Breast epithelium (tissue), 4 donors: ENCODE measurements around the gene UPP2. TPM values are rescaled to one million over a fixed set of nuclear protein-coding genes. Genes with fewer than 3 reads are reported as not detected.

Source experiments
- DNase-seq, 2 donors: peaks; one replicate each; pipeline ENCODE4 v3.0.0-alpha.2; 2019; ENCODE audit warnings: low spot score in 2 of 2
- H3K27ac ChIP-seq, 2 donors: fragments of 200-600 bp; sonication (generic) in 1 of 2; one replicate each; pipeline ENCODE4 v1.5.1; 2016 to 2019; ENCODE audit warnings: mild to moderate bottlenecking in 1 of 2
- H3K27me3 ChIP-seq, 2 donors: fragments of 200-600 bp; sonication (generic) in 1 of 2; one replicate each; pipeline versions ENCODE4 v1.5.1 to v1.6.0; 2017 to 2019; ENCODE audit warnings: control low read depth in 1 of 2, mild to moderate bottlenecking in 1 of 2
- H3K36me3 ChIP-seq: fragments of 200-600 bp; one replicate; pipeline ENCODE4 v1.5.1; 2019
- H3K4me1 ChIP-seq, 2 donors: fragments of 200-600 bp; sonication (generic); one replicate each; pipeline ENCODE4 v1.5.1; 2016 to 2019; ENCODE audit warnings: control low read depth in 1 of 2
- H3K4me3 ChIP-seq, 3 donors: fragments of 200-600 bp; sonication (generic); 1 replicate in 2 of 3; 2 replicates in 1 of 3; pipeline ENCODE4 v1.5.1; 2016 to 2019; ENCODE audit warnings: mild to moderate bottlenecking in 3 of 3, moderate library complexity in 2 of 3
- H3K9me3 ChIP-seq, 2 donors: fragments of 200-600 bp; sonication (generic) in 1 of 2; one replicate each; pipeline ENCODE4 v1.5.1; 2016 to 2019; ENCODE audit warnings: control low read depth in 1 of 2
- POLR2A ChIP-seq: fragments of 450-650 bp; IDR thresholded peaks from one replicate; pipeline ENCODE4 v1.6.1; 2016; ENCODE audit warnings: antibody characterized with exemption, mild to moderate bottlenecking, moderate library complexity
- POLR2AphosphoS5 ChIP-seq, 3 donors: sonication (generic); formaldehyde crosslinking; IDR thresholded peaks; one replicate each; pipeline ENCODE4 v1.6.1; 2017; ENCODE audit warnings: antibody characterized with exemption in 3 of 3
- intact Hi-C: fragments of 100-400 bp; cut with DNase I; formaldehyde crosslinking; loops from one replicate; pipeline ENCODE4 v1.15.1; 2023; ENCODE audit warnings: low total_unique reads
- total RNA-seq, 3 donors: library from RNA; depleted of rRNA; stranded (reverse); fragments of >200 nt; gene quantifications; one replicate each; pipeline ENCODE4 v1.1.0, GENCODE V29; 2016
- TF ChIP-seq, protein P1 (sequence below), 3 donors: fragments of 450-650 bp; IDR thresholded peaks; one replicate each; pipeline ENCODE4 v1.5.1; 2016 to 2017; ENCODE audit warnings: antibody characterized with exemption in 3 of 3, mild to moderate bottlenecking in 3 of 3, moderate library complexity in 3 of 3

Gene UPP2
- total RNA-seq, 3 donors from 2014 or later = 0.16 TPM; not detected in 2

DNA sequence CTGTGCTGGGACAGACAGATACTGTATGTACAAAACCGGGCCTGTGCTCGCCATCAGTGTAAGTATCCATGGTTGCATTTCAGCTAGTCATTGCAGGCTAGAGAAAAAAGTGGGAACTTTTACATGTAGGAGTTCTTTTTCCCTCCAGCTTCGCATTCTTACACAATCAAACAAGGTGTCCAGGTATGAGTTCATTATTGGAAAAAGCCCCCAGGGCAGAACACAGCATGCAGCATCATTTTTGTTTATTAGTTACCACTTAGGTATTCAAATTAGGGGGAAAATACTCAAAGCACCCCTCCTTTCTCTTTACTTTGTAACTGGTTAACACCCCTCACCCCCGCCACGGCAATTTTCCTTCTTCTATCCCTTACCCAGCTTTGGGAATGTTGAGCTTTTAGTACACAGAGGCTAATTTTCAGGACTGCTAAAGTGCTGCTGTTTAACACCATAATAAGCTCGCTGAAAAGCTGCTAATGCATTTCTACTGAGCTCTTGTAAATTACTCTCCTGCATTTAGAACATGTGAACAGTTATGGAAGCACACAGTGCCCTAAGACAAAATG lies 13.6 kb downstream of the UPP2 start:
- no peak for TF ChIP-seq POLR2A
- no peaks in the 10 kb centered on the region for H3K4me1 ChIP-seq
- DNase-seq = no peak
- no peak overlapping the region for H3K4me3 ChIP-seq
- no peaks in the 10 kb centered on the region for H3K9me3 ChIP-seq
- H3K27me3 ChIP-seq = no peaks in the 10 kb centered on the region
- intact Hi-C loops = no loop called here
- H3K36me3 ChIP-seq = no peaks in the 10 kb centered on the region
- no peak overlapping the region for H3K27ac ChIP-seq

DNA sequence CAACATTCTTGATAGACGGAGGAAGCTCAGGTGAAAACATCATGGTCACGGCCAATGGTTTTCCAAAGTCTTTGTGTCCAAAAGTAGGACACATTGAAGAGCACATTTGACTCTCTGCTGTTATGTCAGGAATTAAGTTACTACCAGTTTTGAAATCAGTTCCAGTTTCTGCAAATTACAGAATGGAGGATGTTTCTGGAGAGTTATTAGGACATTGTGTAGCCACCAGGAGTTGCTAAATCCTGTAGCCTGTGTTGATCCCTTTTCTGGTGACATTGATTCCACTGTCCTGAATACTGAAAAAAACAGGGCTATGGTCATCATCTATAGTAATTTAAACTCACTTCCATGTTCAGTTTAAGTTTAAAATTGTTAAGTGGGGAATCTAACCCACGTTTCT lies 15.3 kb downstream of the UPP2 start:
- H3K27me3 ChIP-seq = no peaks in the 10 kb centered on the region
- no peaks in the 10 kb centered on the region for H3K4me1 ChIP-seq
- no peak overlapping the region for H3K4me3 ChIP-seq
- no peak for DNase-seq
- H3K9me3 ChIP-seq = no peaks in the 10 kb centered on the region
- TF ChIP-seq POLR2A (no peak), POLR2AphosphoS5 (IDR thresholded peaks at IDR 0.05) (no peak)
- TF ChIP-seq, protein P1, sequence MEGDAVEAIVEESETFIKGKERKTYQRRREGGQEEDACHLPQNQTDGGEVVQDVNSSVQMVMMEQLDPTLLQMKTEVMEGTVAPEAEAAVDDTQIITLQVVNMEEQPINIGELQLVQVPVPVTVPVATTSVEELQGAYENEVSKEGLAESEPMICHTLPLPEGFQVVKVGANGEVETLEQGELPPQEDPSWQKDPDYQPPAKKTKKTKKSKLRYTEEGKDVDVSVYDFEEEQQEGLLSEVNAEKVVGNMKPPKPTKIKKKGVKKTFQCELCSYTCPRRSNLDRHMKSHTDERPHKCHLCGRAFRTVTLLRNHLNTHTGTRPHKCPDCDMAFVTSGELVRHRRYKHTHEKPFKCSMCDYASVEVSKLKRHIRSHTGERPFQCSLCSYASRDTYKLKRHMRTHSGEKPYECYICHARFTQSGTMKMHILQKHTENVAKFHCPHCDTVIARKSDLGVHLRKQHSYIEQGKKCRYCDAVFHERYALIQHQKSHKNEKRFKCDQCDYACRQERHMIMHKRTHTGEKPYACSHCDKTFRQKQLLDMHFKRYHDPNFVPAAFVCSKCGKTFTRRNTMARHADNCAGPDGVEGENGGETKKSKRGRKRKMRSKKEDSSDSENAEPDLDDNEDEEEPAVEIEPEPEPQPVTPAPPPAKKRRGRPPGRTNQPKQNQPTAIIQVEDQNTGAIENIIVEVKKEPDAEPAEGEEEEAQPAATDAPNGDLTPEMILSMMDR (IDR thresholded peaks at IDR 0.05) = no peak
- intact Hi-C loops = no loop called here
- H3K36me3 ChIP-seq = no peaks in the 10 kb centered on the region
- no peak overlapping the region for H3K27ac ChIP-seq

DNA sequence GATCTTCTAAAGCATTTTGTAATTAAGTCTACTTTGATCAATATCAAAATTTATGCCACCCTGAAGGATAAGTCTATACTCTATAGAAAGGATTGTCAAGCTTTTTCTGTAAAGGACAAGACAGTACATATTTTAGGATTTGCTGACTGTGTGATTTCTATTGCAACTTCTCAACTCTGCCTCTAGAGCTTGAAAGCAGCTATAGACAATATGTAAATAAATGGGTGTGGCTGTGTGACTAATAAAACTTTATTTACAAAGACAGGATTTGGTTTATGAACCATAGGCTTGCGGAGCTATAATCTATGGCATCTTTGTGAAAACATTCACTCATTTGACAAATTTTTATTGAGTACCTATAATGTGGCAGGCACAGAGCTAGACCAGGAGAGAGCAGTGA lies 18.4 kb downstream of the UPP2 start:
- no peak for TF ChIP-seq POLR2A
- no peak for TF ChIP-seq POLR2AphosphoS5 (IDR thresholded peaks at IDR 0.05)
- TF ChIP-seq, protein P1 (IDR thresholded peaks at IDR 0.05) = no peak
- H3K27me3 ChIP-seq = no peaks in the 10 kb centered on the region
- H3K4me1 ChIP-seq = no peaks in the 10 kb centered on the region
- no peaks in the 10 kb centered on the region for H3K9me3 ChIP-seq
- intact Hi-C loops = no loop called here
- no peaks in the 10 kb centered on the region for H3K36me3 ChIP-seq
- no peak overlapping the region for H3K4me3 ChIP-seq
- DNase-seq = no peak
- H3K27ac ChIP-seq = no peak overlapping the region

DNA sequence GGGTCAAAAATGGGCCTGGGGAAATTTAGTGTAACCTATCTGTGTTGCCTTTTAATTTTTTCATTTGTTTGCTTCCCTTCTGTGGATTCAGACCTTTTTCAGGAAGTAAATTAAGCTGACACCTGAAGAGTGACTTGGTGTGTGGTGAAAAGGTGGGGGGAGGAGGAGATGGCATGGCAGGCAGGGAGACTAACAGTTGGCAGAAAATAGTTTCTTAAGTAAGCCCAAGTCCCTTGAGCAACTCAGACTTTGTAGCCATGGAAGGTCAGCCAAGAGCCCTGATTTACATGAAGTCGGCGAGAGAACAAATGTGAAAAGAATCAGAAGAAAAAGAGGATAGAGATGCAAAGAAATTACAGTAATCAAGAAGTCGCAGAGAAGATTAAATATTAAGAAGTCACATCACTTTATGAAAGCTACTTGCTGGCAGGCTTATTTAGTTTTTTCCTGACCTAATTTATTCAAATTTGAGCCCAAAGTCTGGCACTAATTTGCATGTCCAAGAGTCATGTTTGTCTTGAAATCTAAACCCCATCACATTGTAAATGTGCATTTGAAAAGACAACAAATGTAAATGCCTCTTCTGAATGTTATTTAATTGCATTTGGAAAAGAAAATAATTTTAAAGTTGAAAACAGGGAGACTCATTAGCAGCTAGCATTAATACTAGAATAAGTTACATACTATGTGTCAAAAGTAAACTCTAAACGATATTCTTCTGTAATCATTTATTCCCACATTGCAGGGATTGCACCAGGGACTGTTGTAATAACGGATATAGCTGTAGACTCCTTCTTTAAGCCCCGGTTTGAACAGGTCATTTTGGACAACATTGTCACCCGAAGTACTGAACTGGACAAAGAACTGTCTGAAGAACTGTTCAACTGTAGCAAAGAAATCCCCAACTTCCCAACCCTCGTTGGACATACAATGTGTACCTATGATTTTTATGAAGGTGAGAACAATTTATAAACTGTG lies 19.3 kb downstream of the UPP2 start:
- intact Hi-C loops = no loop called here
- no peaks in the 10 kb centered on the region for H3K9me3 ChIP-seq

DNA sequence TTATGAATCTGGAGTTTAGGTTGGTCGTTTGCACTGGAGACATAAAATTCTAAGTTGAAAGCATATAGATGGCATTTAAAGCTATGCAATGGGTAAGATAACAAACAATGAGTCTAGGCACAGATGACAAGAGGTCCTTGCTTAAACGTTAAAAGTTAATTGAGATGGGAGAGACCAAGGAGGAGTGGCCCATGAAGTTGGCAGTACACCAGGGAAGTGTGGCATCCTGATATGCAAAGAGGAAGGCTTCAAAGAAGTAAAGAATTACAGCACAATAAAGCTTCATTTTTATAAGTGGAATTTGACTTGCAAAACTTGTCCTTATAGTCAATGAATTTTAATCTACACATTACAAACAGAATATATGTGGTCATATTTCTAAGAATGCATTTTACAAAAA lies 23.2 kb downstream of the UPP2 start:
- no peak overlapping the region for H3K4me3 ChIP-seq
- intact Hi-C loops = no loop called here
- no peaks in the 10 kb centered on the region for H3K4me1 ChIP-seq
- H3K27me3 ChIP-seq = no peaks in the 10 kb centered on the region
- TF ChIP-seq, protein P1 (IDR thresholded peaks at IDR 0.05) = no peak
- TF ChIP-seq POLR2A = no peak
- no peak for TF ChIP-seq POLR2AphosphoS5 (IDR thresholded peaks at IDR 0.05)
- H3K36me3 ChIP-seq = no peaks in the 10 kb centered on the region
- no peak overlapping the region for H3K27ac ChIP-seq
- H3K9me3 ChIP-seq = no peaks in the 10 kb centered on the region
- DNase-seq = no peak

More for the DNA sequence above, 19.3 kb downstream of the UPP2 start:
- H3K36me3 ChIP-seq = no peaks in the 10 kb centered on the region
- H3K4me3 ChIP-seq = no peak overlapping the region
- H3K27me3 ChIP-seq = no peaks in the 10 kb centered on the region
- no peak overlapping the region for H3K27ac ChIP-seq
- H3K4me1 ChIP-seq = no peaks in the 10 kb centered on the region
- no peak for TF ChIP-seq POLR2A
- TF ChIP-seq, protein P1 (IDR thresholded peaks at IDR 0.05) = no peak
- TF ChIP-seq POLR2AphosphoS5 (IDR thresholded peaks at IDR 0.05) = no peak
- DNase-seq = no peak
